Lung (tissue), 12 donors: ENCODE data around the gene EDNRB. TPM values are rescaled to one million over a fixed set of nuclear protein-coding genes. Genes with fewer than 3 reads are reported as not detected.

Experiments
- ATAC-seq: fragments of 200-7000 bp; cut with Tn5 transposase; one replicate; pipeline ENCODE4 v1.9.1; 2020; ENCODE audit warnings: moderate number of reproducible peaks; ENCODE audit not compliant: insufficient read depth, low FRiP score
- DNase-seq, 3 donors: peaks; one replicate each; pipeline ENCODE4 v3.0.0-alpha.2; 2013 to 2017
- H3K27ac ChIP-seq, 2 donors: one replicate each; pipeline ENCODE4 v1.5.1; 2013; ENCODE audit warnings: mild to moderate bottlenecking in 2 of 2, moderate library complexity in 2 of 2, control low read depth in 1 of 2, inconsistent platforms in 1 of 2, low read depth in 1 of 2, low read length in 1 of 2
- H3K27me3 ChIP-seq, 3 donors: one replicate each; pipeline ENCODE4 v1.5.1; 2013; ENCODE audit warnings: low read length in 2 of 3; ENCODE audit not compliant: control insufficient read depth in 3 of 3, insufficient read depth in 3 of 3
- H3K36me3 ChIP-seq, 4 donors: one replicate each; pipeline ENCODE4 v1.5.1; 2013; ENCODE audit warnings: low read length in 4 of 4, mild to moderate bottlenecking in 1 of 4, moderate library complexity in 1 of 4; ENCODE audit not compliant: control insufficient read depth in 4 of 4, insufficient read depth in 4 of 4
- H3K4me1 ChIP-seq, 5 donors: one replicate each; pipeline ENCODE4 v1.5.1; 2013; ENCODE audit warnings: low read length in 5 of 5, mild to moderate bottlenecking in 2 of 5, moderate library complexity in 1 of 5; ENCODE audit not compliant: control insufficient read depth in 5 of 5, insufficient read depth in 5 of 5
- H3K4me3 ChIP-seq: one replicate; pipeline ENCODE4 v1.5.1; 2013; ENCODE audit warnings: mild to moderate bottlenecking, control low read depth, moderate library complexity
- H3K9ac ChIP-seq, 2 donors: one replicate each; pipeline ENCODE4 v1.5.1; 2013; ENCODE audit warnings: low read length in 2 of 2, control low read depth in 1 of 2; ENCODE audit not compliant: insufficient read depth in 1 of 2
- H3K9me3 ChIP-seq, 4 donors: one replicate each; pipeline ENCODE4 v1.5.1; 2013; ENCODE audit warnings: low read length in 3 of 4, mild to moderate bottlenecking in 1 of 4, moderate library complexity in 1 of 4; ENCODE audit not compliant: control insufficient read depth in 4 of 4, insufficient read depth in 3 of 4
- CTCF ChIP-seq: IDR thresholded peaks from 2 replicates; pipeline ENCODE4 v1.5.1; 2012; ENCODE audit warnings: mild to moderate bottlenecking; ENCODE audit errors: control extremely low read depth, extremely low read depth
- WGBS, 2 donors: extraction: QIAGEN DNeasy Blood & Tissue Kit; methylation state at CpG; one replicate each; pipeline ENCODE4 v1.1.7; 2013; 5-methylcytosine and 5-hydroxymethylcytosine counted together
- polyA plus RNA-seq, 2 donors: library from polyadenylated mRNA; stranded (reverse); fragments of 200-250 nt; gene quantifications; one replicate each; pipeline ENCODE4 v1.2.1, GENCODE V29; 2013
- total RNA-seq, 2 donors: library from RNA; depleted of rRNA in 1 of 2; stranded (reverse); fragments of >200 nt in 1 of 2; gene quantifications; one replicate each; pipeline ENCODE4 v1.2.1, GENCODE V29; 2014 to 2021
- donor health status: control.
- donor health status: control.
- donor health status: Bipolar disorder and iron deficiency.
- donor health status: healthy.
- donor health status: DM: yes; HTN: yes; CAD: no.

The EDNRB gene
- total and polyA plus RNA-seq, 4 donors = 23.2 to 155 (median 53.4) TPM

- DNase-seq (no peak), ATAC-seq (no peak)
- Histone ChIP-seq H3K27ac (no peak overlapping the region), H3K36me3 (no peaks in the 10 kb centered on the region), H3K27me3 (no peaks in the 10 kb centered on the region), H3K4me1 (no peaks in the 10 kb centered on the region), H3K9me3 (peaks cover 0 to 10% (median 1%) of the 10 kb centered on the region in 4 donors), H3K4me3 (no peak overlapping the region), H3K9ac (no peak overlapping the region)
- TF ChIP-seq CTCF = no peak
- 98 to 100% methylated on average over 1 of the region's 1 CpG for WGBS, 2 donors
Measured at GRCh38 chr13:77868717-77869116, 49.9 kb downstream of the EDNRB start.

- Histone ChIP-seq H3K4me1 (peaks cover 0 to under 1% (median 0%) of the 10 kb centered on the region in 5 donors), H3K27me3 (no peaks in the 10 kb centered on the region), H3K9ac (no peak overlapping the region), H3K36me3 (no peaks in the 10 kb centered on the region), H3K4me3 (no peak overlapping the region), H3K9me3 (peaks cover 0 to 10% (median 1%) of the 10 kb centered on the region in 4 donors), H3K27ac (no peak overlapping the region)
- DNase-seq (no peak), ATAC-seq (no peak)
- no peak for TF ChIP-seq CTCF
Measured at GRCh38 chr13:77866971-77867370, 51.7 kb downstream of the EDNRB start.

GRCh38 chr13:77865622-77866021 lies 53.0 kb downstream of the EDNRB start:
- Histone ChIP-seq H3K9ac (no peak overlapping the region), H3K4me3 (no peak overlapping the region), H3K27ac (no peak overlapping the region), H3K9me3 (peaks cover 0 to 10% (median 1%) of the 10 kb centered on the region in 4 donors), H3K27me3 (no peaks in the 10 kb centered on the region), H3K4me1 (peaks cover 0 to 14% (median 2%) of the 10 kb centered on the region in 5 donors), H3K36me3 (no peaks in the 10 kb centered on the region)
- 91 to 96% methylated on average over 3 of the region's 3 CpGs for WGBS, 2 donors
- DNase-seq = no peak
- no peak for ATAC-seq
- TF ChIP-seq CTCF = no peak

GRCh38 chr13:77863144-77863543 lies 55.5 kb downstream of the EDNRB start:
- WGBS, 2 donors = 33 to 49% methylated on average over 3 of the region's 3 CpGs

More at GRCh38 chr13:77863144-77863543, 55.5 kb downstream of the EDNRB start:
- Histone ChIP-seq H3K36me3 (no peaks in the 10 kb centered on the region), H3K9me3 (peaks cover 0 to 6% (median 1%) of the 10 kb centered on the region in 4 donors), H3K4me1 (peaks cover 0 to 32% (median 5%) of the 10 kb centered on the region in 5 donors), H3K4me3 (no peak overlapping the region), H3K27ac (no peak overlapping the region), H3K9ac (no peak overlapping the region), H3K27me3 (no peaks in the 10 kb centered on the region)
- DNase-seq (no peak), ATAC-seq (no peak)
- no peak for TF ChIP-seq CTCF
